SK-N-SH (cell line): ENCODE measurements around the gene MTCH2. TPM values are rescaled to one million over a fixed set of nuclear protein-coding genes. Genes with fewer than 3 reads are reported as not detected.

Source experiments
- CTCF ChIA-PET: fragments of 300-600, 350-600 bp; formaldehyde crosslinking; extraction: SDS; loops from one replicate; lab custom pipeline; 2021; lab: Yijun Ruan, JAX
- POLR2A ChIA-PET: fragments of 350-600 bp; sonication (Branson Sonifier 250); formaldehyde crosslinking; extraction: SDS; loops from one replicate; lab custom pipeline; 2020; ENCODE audit warnings: antibody characterized with exemption, inconsistent platforms; lab: Yijun Ruan, JAX
- DNase-seq: peaks from one replicate; pipeline ENCODE4 v3.0.0; 2012
- H2AFZ ChIP-seq: fragments of 200-600 bp; sonication (generic); 2 replicates; pipeline ENCODE4 v1.8.1; 2016; ENCODE audit warnings: antibody characterized with exemption, mild to moderate bottlenecking, low read depth
- H3F3A ChIP-seq: fragments of 200-600 bp; sonication (generic); replicated peaks from 2 replicates; pipeline ENCODE3; 2016; ENCODE audit warnings: antibody characterized with exemption, mild to moderate bottlenecking; ENCODE audit not compliant: insufficient read depth
- H3K27ac ChIP-seq, 2 experiments: fragments of 200-500 bp in 1 of 2; fragments of 200-600 bp in 1 of 2; sonication (Bioruptor generic) in 1 of 2; sonication (generic), shearing (Covaris generic) in 1 of 2; 2 replicates each; pipeline versions ENCODE4 v1.5.1 to v1.6.1; 2014 to 2016; ENCODE audit warnings: low read depth in 2 of 2, inconsistent platforms in 1 of 2, low read length in 1 of 2, mild to moderate bottlenecking in 1 of 2, mixed read lengths in 1 of 2
- H3K27me3 ChIP-seq: fragments of 200-600 bp; sonication (generic), shearing (Covaris generic); 2 replicates; pipeline ENCODE4 v1.6.1; 2016; ENCODE audit warnings: mixed run types; ENCODE audit not compliant: insufficient read depth
- H3K36me3 ChIP-seq, 2 experiments: fragments of 200-500 bp in 1 of 2; fragments of 200-600 bp in 1 of 2; sonication (Bioruptor generic) in 1 of 2; sonication (generic) in 1 of 2; replicated peaks in 1 of 2; 2 replicates each; pipeline versions ENCODE3 to v1.5.1; 2014 to 2016; ENCODE audit warnings: low read length in 1 of 2, mild to moderate bottlenecking in 1 of 2; ENCODE audit not compliant: insufficient read depth in 2 of 2, control insufficient read depth in 1 of 2
- H3K4me1 ChIP-seq, 2 experiments: fragments of 200-500 bp in 1 of 2; fragments of 200-600 bp in 1 of 2; sonication (Bioruptor generic) in 1 of 2; sonication (generic), shearing (Covaris generic) in 1 of 2; 2 replicates each; pipeline versions ENCODE4 v1.5.1 to v1.6.1; 2014 to 2016; ENCODE audit warnings: low read depth in 1 of 2, low read length in 1 of 2, mixed run types in 1 of 2; ENCODE audit not compliant: insufficient read depth in 2 of 2, control insufficient read depth in 1 of 2
- H3K4me2 ChIP-seq: fragments of 200-600 bp; sonication (generic), shearing (Covaris generic); 2 replicates; pipeline ENCODE4 v1.6.1; 2017; ENCODE audit warnings: mixed run types
- H3K4me3 ChIP-seq, 2 experiments: fragments of 200-500 bp in 1 of 2; fragments of 200-600 bp in 1 of 2; sonication (Bioruptor generic) in 1 of 2; sonication (generic), shearing (Covaris generic) in 1 of 2; 2 replicates each; pipeline versions ENCODE4 v1.5.1 to v1.8.1; 2014 to 2016; ENCODE audit warnings: low read depth in 2 of 2, inconsistent platforms in 1 of 2, low read length in 1 of 2, mild to moderate bottlenecking in 1 of 2, mixed read lengths in 1 of 2, moderate library complexity in 1 of 2
- H3K79me2 ChIP-seq: fragments of 200-600 bp; sonication (generic); 2 replicates; pipeline ENCODE4 v1.8.1; 2017; ENCODE audit warnings: mild to moderate bottlenecking; ENCODE audit not compliant: insufficient read depth
- H3K9ac ChIP-seq: fragments of 200-600 bp; sonication (generic); 2 replicates; pipeline ENCODE4 v1.6.1; 2017; ENCODE audit warnings: mixed run types
- H3K9me2 ChIP-seq: fragments of 200-600 bp; sonication (generic); 2 replicates; pipeline ENCODE4 v1.6.1; 2017; ENCODE audit warnings: mixed run types
- H3K9me3 ChIP-seq: fragments of 200-600 bp; sonication (generic); 2 replicates; pipeline ENCODE4 v1.6.1; 2017; ENCODE audit warnings: mixed run types, mild to moderate bottlenecking, moderate library complexity
- H4K20me1 ChIP-seq: fragments of 200-600 bp; sonication (generic); 2 replicates; pipeline ENCODE4 v1.6.1; 2017; ENCODE audit warnings: mild to moderate bottlenecking, mixed run types; ENCODE audit not compliant: insufficient read depth
- CHD2 ChIP-seq: fragments of 150-350 bp; IDR thresholded peaks from 2 replicates; pipeline ENCODE4 v1.6.1; 2018; ENCODE audit warnings: low read length; ENCODE audit not compliant: partially characterized antibody
- EZH2phosphoT487 ChIP-seq: fragments of 200-600 bp; sonication (generic); IDR thresholded peaks from 2 replicates; pipeline ENCODE4 v1.6.1; 2017; ENCODE audit warnings: low read depth, mixed run types, mild to moderate bottlenecking, antibody characterized with exemption, moderate library complexity, borderline replicate concordance
- FOXJ3 ChIP-seq: sonication (generic); formaldehyde crosslinking; IDR thresholded peaks from 2 replicates; pipeline ENCODE4 v1.5.1; 2020; ENCODE audit warnings: mild to moderate bottlenecking, missing genetic modification reagents
- GATA2 ChIP-seq: sonication (generic); formaldehyde crosslinking; IDR thresholded peaks from 2 replicates; pipeline ENCODE4 v1.5.0; 2020; ENCODE audit warnings: mild to moderate bottlenecking, missing genetic modification reagents
- JUND ChIP-seq: IDR thresholded peaks from 2 replicates; pipeline ENCODE4 v1.4.0; 2012
- MXI1 ChIP-seq: IDR thresholded peaks from 2 replicates; pipeline ENCODE4 v1.6.1; 2012; ENCODE audit warnings: mild to moderate bottlenecking, low read depth, low read length, improper control_type of control experiment
- NFIC ChIP-seq: IDR thresholded peaks from 2 replicates; pipeline ENCODE4 v1.4.0; 2012; ENCODE audit warnings: borderline replicate concordance
- NRF1 ChIP-seq: IDR thresholded peaks from 2 replicates; pipeline ENCODE4 v1.6.1; 2012; ENCODE audit warnings: low read depth, mild to moderate bottlenecking, low read length
- POLR2AphosphoS5 ChIP-seq: IDR thresholded peaks from 2 replicates; pipeline ENCODE4 v1.6.1; 2012; ENCODE audit warnings: low read depth, low read length
- RFX5 ChIP-seq: IDR thresholded peaks from 2 replicates; pipeline ENCODE4 v1.6.1; 2012; ENCODE audit warnings: mild to moderate bottlenecking, improper control_type of control experiment, low read length
- SIN3A ChIP-seq: IDR thresholded peaks from 2 replicates; pipeline ENCODE4 v1.6.1; 2012; ENCODE audit warnings: low read depth, mild to moderate bottlenecking, low read length, moderate library complexity, borderline replicate concordance
- USF2 ChIP-seq: fragments of 150-350 bp; IDR thresholded peaks from 2 replicates; pipeline ENCODE4 v1.6.1; 2017; ENCODE audit warnings: antibody characterized with exemption, low read length, low read depth, borderline replicate concordance
- WGBS: methylation state at CpG from one replicate; pipeline ENCODE4 v1.1.6; 2017; ENCODE audit warnings: low lambda C conversion rate; 5-methylcytosine and 5-hydroxymethylcytosine counted together
- polyA plus RNA-seq, 3 experiments: library from polyadenylated mRNA; depleted of rRNA; stranded (reverse); fragments of >200 nt; gene quantifications; 2 replicates each; pipeline ENCODE4 v1.2.3, GENCODE V29; 2012
- TF ChIP-seq, protein P1 (sequence below): IDR thresholded peaks from 2 replicates; pipeline ENCODE4 v1.4.0; 2012; ENCODE audit warnings: low read depth, borderline replicate concordance
- TF ChIP-seq, protein P2 (sequence below): IDR thresholded peaks from 2 replicates; pipeline ENCODE4 v1.6.1; 2012; ENCODE audit warnings: mild to moderate bottlenecking, low read depth, low read length, moderate library complexity

MTCH2 gene
- polyA plus RNA-seq, 1 of the 3 experiments (the other 2 are of a cell fraction) = 132 TPM

DNA sequence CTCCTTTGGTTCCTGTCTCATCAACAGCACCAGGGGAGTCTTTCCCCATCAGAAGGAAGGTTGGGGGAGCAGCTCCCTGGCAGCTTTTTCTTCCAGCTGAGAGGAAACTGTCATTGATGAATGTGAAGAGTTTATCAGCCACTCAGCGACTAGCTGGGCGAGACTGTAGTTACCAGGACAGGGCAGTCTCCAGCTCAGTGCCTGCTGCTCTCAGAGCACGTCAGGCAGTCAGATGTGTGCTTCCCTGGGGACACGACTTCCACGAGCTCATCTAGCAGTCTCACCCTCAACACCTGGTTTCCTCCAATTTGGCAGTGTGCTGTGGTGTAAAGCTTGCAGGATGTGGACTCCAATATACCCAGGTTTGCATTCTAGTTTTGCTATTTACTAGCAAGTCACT is 35.6 kb downstream of the MTCH2 start:
- peak overlapping the region; percentile 13; the same call in 1 of the 2 replicates for H3K4me2 ChIP-seq
- H3K9me2 ChIP-seq = no peaks in the 10 kb centered on the region
- no peaks in the 10 kb centered on the region for H3K9me3 ChIP-seq
- H3K27ac ChIP-seq = peak overlapping the region; percentile 41 to 68; a peak in 3 of 4 replicates
- ChIA-PET CTCF (interaction anchor here (1.4 to 2.6 kb wide), 3 partner anchors 10 to 232 kb away, joined by 4 to 18 read pairs (median 6); no protein-coding TSS in a partner anchor), POLR2A (interaction anchor here (0.6 to 1.7 kb wide), 4 partner anchors 23 to 108 kb away, joined by 3 to 7 read pairs (median 4); partner anchors contain the start of genes AGBL2, KBTBD4 and NDUFS3)
- H3K9ac ChIP-seq = no peak overlapping the region
- H3K36me3 ChIP-seq = no peaks in the 10 kb centered on the region
- DNase-seq = no peak
- no peaks in the 10 kb centered on the region for H4K20me1 ChIP-seq
- no peak overlapping the region for H2AFZ ChIP-seq
- no peaks in the 10 kb centered on the region for H3K79me2 ChIP-seq
- WGBS = 39% methylated on average over 4 of the region's 5 CpGs
- no peaks in the 10 kb centered on the region for H3K27me3 ChIP-seq
- peaks cover 10 to 20% of the 10 kb centered on the region in 2 experiments; a peak in 1 of 4 replicates for H3K4me1 ChIP-seq
- no peak for TF ChIP-seq CHD2
- TF ChIP-seq EZH2phosphoT487 = no peak
- TF ChIP-seq JUND = no peak
- TF ChIP-seq, protein P1, sequence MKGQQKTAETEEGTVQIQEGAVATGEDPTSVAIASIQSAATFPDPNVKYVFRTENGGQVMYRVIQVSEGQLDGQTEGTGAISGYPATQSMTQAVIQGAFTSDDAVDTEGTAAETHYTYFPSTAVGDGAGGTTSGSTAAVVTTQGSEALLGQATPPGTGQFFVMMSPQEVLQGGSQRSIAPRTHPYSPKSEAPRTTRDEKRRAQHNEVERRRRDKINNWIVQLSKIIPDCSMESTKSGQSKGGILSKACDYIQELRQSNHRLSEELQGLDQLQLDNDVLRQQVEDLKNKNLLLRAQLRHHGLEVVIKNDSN = no peak
- no peak for TF ChIP-seq NFIC
- no peak for TF ChIP-seq RFX5
- TF ChIP-seq MXI1 = no peak
- no peak for TF ChIP-seq POLR2AphosphoS5
- TF ChIP-seq USF2 = no peak
- TF ChIP-seq, protein P2, sequence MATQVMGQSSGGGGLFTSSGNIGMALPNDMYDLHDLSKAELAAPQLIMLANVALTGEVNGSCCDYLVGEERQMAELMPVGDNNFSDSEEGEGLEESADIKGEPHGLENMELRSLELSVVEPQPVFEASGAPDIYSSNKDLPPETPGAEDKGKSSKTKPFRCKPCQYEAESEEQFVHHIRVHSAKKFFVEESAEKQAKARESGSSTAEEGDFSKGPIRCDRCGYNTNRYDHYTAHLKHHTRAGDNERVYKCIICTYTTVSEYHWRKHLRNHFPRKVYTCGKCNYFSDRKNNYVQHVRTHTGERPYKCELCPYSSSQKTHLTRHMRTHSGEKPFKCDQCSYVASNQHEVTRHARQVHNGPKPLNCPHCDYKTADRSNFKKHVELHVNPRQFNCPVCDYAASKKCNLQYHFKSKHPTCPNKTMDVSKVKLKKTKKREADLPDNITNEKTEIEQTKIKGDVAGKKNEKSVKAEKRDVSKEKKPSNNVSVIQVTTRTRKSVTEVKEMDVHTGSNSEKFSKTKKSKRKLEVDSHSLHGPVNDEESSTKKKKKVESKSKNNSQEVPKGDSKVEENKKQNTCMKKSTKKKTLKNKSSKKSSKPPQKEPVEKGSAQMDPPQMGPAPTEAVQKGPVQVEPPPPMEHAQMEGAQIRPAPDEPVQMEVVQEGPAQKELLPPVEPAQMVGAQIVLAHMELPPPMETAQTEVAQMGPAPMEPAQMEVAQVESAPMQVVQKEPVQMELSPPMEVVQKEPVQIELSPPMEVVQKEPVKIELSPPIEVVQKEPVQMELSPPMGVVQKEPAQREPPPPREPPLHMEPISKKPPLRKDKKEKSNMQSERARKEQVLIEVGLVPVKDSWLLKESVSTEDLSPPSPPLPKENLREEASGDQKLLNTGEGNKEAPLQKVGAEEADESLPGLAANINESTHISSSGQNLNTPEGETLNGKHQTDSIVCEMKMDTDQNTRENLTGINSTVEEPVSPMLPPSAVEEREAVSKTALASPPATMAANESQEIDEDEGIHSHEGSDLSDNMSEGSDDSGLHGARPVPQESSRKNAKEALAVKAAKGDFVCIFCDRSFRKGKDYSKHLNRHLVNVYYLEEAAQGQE = no peak
- TF ChIP-seq SIN3A = no peak
- no peak for TF ChIP-seq NRF1
- TF ChIP-seq GATA2 (CRISPR knock-in tag) = no peak
- no peak for TF ChIP-seq FOXJ3 (CRISPR knock-in tag)
- no peak overlapping the region for H3K4me3 ChIP-seq
- peaks cover 5% of the 10 kb centered on the region for H3F3A ChIP-seq
